NT2/D1 (cell line): ENCODE measurements around the gene EPHB2.

Experiments
- SUZ12 ChIP-seq: IDR thresholded peaks from 2 replicates; pipeline ENCODE4 v1.6.1; 2011; ENCODE audit not compliant: insufficient read length, insufficient read depth; ENCODE audit errors: extremely low read depth
- YY1 ChIP-seq: IDR thresholded peaks from 2 replicates; pipeline ENCODE4 v1.6.1; 2011; ENCODE audit not compliant: insufficient read length, insufficient read depth

DNA sequence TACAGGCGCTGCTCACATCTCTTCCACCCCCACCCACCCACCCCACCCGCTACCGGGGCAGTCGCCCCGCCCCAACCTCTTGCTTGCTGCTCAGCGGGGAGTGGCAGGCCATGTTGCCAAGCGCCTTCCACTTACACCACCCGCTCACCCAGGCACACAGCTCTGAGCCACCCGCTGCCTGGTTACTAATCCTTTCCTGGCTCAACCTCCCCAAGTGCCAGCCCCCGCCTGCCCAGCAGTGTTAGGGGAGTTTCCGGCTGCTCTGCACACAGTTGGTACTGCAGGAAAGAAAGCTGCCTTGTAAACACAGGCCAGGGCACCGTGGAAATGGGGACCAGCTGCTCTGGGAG, 205.8 kb downstream of the EPHB2 start:
- TF ChIP-seq YY1 (no peak), SUZ12 (no peak)
